Psoas muscle (tissue), 8 donors: Measurements from ENCODE around the gene NFKBIE. TPM values are rescaled to one million over a fixed set of nuclear protein-coding genes. Genes with fewer than 3 reads are reported as not detected.
A peak's percentile ranks its signal among the peaks of the same experiment; 100 is the strongest.

Experiments used
- ATAC-seq, 4 donors: fragments of 200-7000 bp; cut with Tn5 transposase; one replicate each; pipeline ENCODE4 v1.9.1; 2020; ENCODE audit warnings: moderate library complexity in 3 of 4, mild to moderate bottlenecking in 2 of 4
- DNase-seq, 2 donors: peaks; one replicate each; pipeline ENCODE4 v3.0.0-alpha.2; 2020
- H3K27ac ChIP-seq: fragments of 200-600 bp; one replicate; pipeline ENCODE4 v1.8.0; 2022
- H3K27me3 ChIP-seq, 3 donors: fragments of 200-600 bp in 1 of 3; one replicate each; pipeline versions ENCODE4 v1.6.1 to v1.8.0; 2013 to 2022; ENCODE audit warnings: low read length in 2 of 3, mild to moderate bottlenecking in 2 of 3, moderate library complexity in 1 of 3; ENCODE audit not compliant: insufficient read depth in 3 of 3
- H3K36me3 ChIP-seq, 2 donors: fragments of 200-600 bp in 1 of 2; one replicate each; pipeline versions ENCODE4 v1.6.1 to v1.8.0; 2013 to 2022; ENCODE audit warnings: low read depth in 1 of 2, mild to moderate bottlenecking in 1 of 2, moderate library complexity in 1 of 2; ENCODE audit not compliant: insufficient read depth in 1 of 2
- H3K4me1 ChIP-seq: fragments of 200-600 bp; one replicate; pipeline ENCODE4 v1.8.0; 2022
- H3K4me3 ChIP-seq: fragments of 200-600 bp; one replicate; pipeline ENCODE4 v1.8.0; 2022; ENCODE audit warnings: mild to moderate bottlenecking
- H3K9me3 ChIP-seq: fragments of 200-600 bp; one replicate; pipeline ENCODE4 v1.8.0; 2022
- CTCF ChIP-seq: fragments of 200-600 bp; IDR thresholded peaks from one replicate; pipeline ENCODE4 v1.8.0; 2022; ENCODE audit warnings: antibody characterized with exemption
- WGBS, 3 donors: extraction: QIAGEN DNeasy Blood & Tissue Kit; methylation state at CpG; one replicate each; pipeline versions ENCODE4 v1.1.6 to v1.1.7; 2013; 5-methylcytosine and 5-hydroxymethylcytosine counted together
- intact Hi-C, 2 donors: fragments of 100-400 bp; cut with DNase I; formaldehyde crosslinking; loops; one replicate each; pipeline versions ENCODE4 v1.11.0 to v1.14.2; 2022
- polyA plus RNA-seq, 3 donors: library from polyadenylated mRNA; stranded (reverse); fragments of 200-250 nt; gene quantifications; one replicate each; pipeline ENCODE4 v1.2.3, GENCODE V29; 2013
- total RNA-seq, 4 donors: library from RNA; stranded (reverse); fragmentation: NEBNext Ultra II Directional in 2 of 4; extraction: Animal tissue kit (Norgen Biotek cat#: 25700) in 2 of 4; gene quantifications; one replicate each; pipeline versions ENCODE4 v1.2.1 to v1.2.4, GENCODE V29; 2021 to 2023
- donor health status: healthy with polysubstance abuse.
- donor health status: DM: no; HTN: no; CAD: no; lungs with moderate emphysema.
- donor health status: Bipolar disorder and iron deficiency.
- donor health status: healthy.
- donor health status: DM: yes; HTN: yes; CAD: no.
- donor health status: DM: no; HTN: no; CAD: no.
- donor health status: DM: no; HTN: no; CAD: no.
- donor health status: DM: yes; HTN: yes; CAD: no.

NFKBIE gene
- total and polyA plus RNA-seq, 7 donors, result 2.1 to 5.2 (median 3.3) TPM

- peak overlapping the region; percentile 87 for H3K27ac ChIP-seq
- no peak for DNase-seq
- intact Hi-C loops, result loop anchor here in 1 of 2 donors (5.0 kb wide), 2 partner anchors 38 to 118 kb away; no protein-coding TSS in a partner anchor
- H3K9me3 ChIP-seq, result no peaks in the 10 kb centered on the region
- ATAC-seq, result no peak
- WGBS, 3 donors, result 54 to 62% (median 57%) methylated on average over 28 of the region's 28 CpGs
- H3K4me1 ChIP-seq, result peaks cover 53% of the 10 kb centered on the region
- H3K36me3 ChIP-seq, result no peaks in the 10 kb centered on the region
- H3K27me3 ChIP-seq, result no peaks in the 10 kb centered on the region
- H3K4me3 ChIP-seq, result peak overlapping the region; percentile 61
- TF ChIP-seq CTCF, result no peak
Observed at GRCh38 chr6:44219815-44220784, 45.3 kb downstream of the NFKBIE start.

GRCh38 chr6:44219053-44219814 lies 46.1 kb downstream of the NFKBIE start:
- Histone ChIP-seq H3K27ac (peak overlapping the region; percentile 87), H3K36me3 (no peaks in the 10 kb centered on the region), H3K4me3 (peak overlapping the region; percentile 61), H3K27me3 (no peaks in the 10 kb centered on the region), H3K9me3 (no peaks in the 10 kb centered on the region), H3K4me1 (peaks cover 45% of the 10 kb centered on the region)
- DNase-seq, result peak; percentile 87 to 90
- ATAC-seq, result peak; percentile 33 to 51 (median 42)
- intact Hi-C loops, result loop anchor here in 1 of 2 donors (5.0 kb wide), 2 partner anchors 37 to 117 kb away; no protein-coding TSS in a partner anchor
- WGBS, 3 donors, result 8 to 12% (median 9%) methylated on average over 21 to 45 of the region's 45 CpGs
- no peak for TF ChIP-seq CTCF

GRCh38 chr6:44217332-44218143 lies 47.8 kb downstream of the NFKBIE start:
- H3K9me3 ChIP-seq, result no peaks in the 10 kb centered on the region
- no peaks in the 10 kb centered on the region for H3K27me3 ChIP-seq
- H3K4me1 ChIP-seq, result peaks cover 37% of the 10 kb centered on the region
- WGBS, 3 donors, result 23 to 43% (median 33%) methylated on average over 14 to 16 of the region's 16 CpGs
- H3K27ac ChIP-seq, result peak overlapping the region; percentile 87
- peak; percentile 49 to 68 (median 62) for ATAC-seq
- H3K4me3 ChIP-seq, result no peak overlapping the region
- no peak for TF ChIP-seq CTCF
- intact Hi-C loops, result loop anchor here in 1 of 2 donors (5.0 kb wide), 2 partner anchors 35 to 115 kb away; no protein-coding TSS in a partner anchor
- H3K36me3 ChIP-seq, result no peaks in the 10 kb centered on the region
- DNase-seq, result peak; percentile 73 to 89

- WGBS, 3 donors, result 30 to 43% (median 36%) methylated on average over 7 of the region's 7 CpGs
- no peak within 1 kb of the TSS for H3K4me3 ChIP-seq
- H3K9me3 ChIP-seq, result no peaks in the 10 kb centered on the region
- DNase-seq, result no peak
- ATAC-seq, result no peak
- H3K36me3 ChIP-seq, result no peaks in the 10 kb centered on the region
- no peaks in the 10 kb centered on the region for H3K27me3 ChIP-seq
- no peak for TF ChIP-seq CTCF
- H3K27ac ChIP-seq, result peak within 1 kb of the TSS; percentile 87
- H3K4me1 ChIP-seq, result peaks cover 35% of the 10 kb centered on the region
- intact Hi-C loops, result loop anchor here in 1 of 2 donors (5.0 kb wide), 2 partner anchors 35 to 115 kb away; no protein-coding TSS in a partner anchor
Observed at GRCh38 chr6:44216677-44217331, 48.5 kb downstream of the NFKBIE start, which contains the start of gene MYMX. TSS of gene MYMX (plus strand) at chr6:44216926. CDS start at chr6:44217472, 546 bp downstream.
